Measurements from ENCODE around the gene OXER1.

The OXER1 gene

GRCh38 chr2:42764096-42764495 lies at the start of gene OXER1:
TSS of gene OXER1 (minus strand) at chr2:42764135. CDS start at chr2:42764062, 73 bp downstream.
- no peak for DNase-seq (ENCODE audit: low read depth in 2 of 2)

- no peak for DNase-seq (ENCODE audit: low read depth in 2 of 2)
These were observed 49.1 kb upstream of the OXER1 start for GRCh38 chr2:42812899-42813479.

- DNase-seq (ENCODE audit: low read depth in 2 of 2) = no peak
These were observed 47.3 kb upstream of the OXER1 start for GRCh38 chr2:42810971-42811811.

- peak; percentile 87 to 91 for DNase-seq (ENCODE audit: low read depth in 2 of 2)
These were observed 46.4 kb upstream of the OXER1 start for GRCh38 chr2:42810121-42810970.

- DNase-seq (ENCODE audit: low read depth in 2 of 2) = peak in 1 of 2 donors; percentile 45
These were observed 45.8 kb upstream of the OXER1 start for GRCh38 chr2:42809819-42810120.

GRCh38 chr2:42809131-42809818 lies 45.3 kb upstream of the OXER1 start:
- no peak for DNase-seq (ENCODE audit: low read depth in 2 of 2)

GRCh38 chr2:42808301-42808700 lies 44.4 kb upstream of the OXER1 start:
- no peak for DNase-seq (ENCODE audit: low read depth in 2 of 2)

- no peak for DNase-seq (ENCODE audit: low read depth in 2 of 2)
These were observed 42.9 kb upstream of the OXER1 start for GRCh38 chr2:42806786-42807185.

GRCh38 chr2:42804891-42805290 lies 41.0 kb upstream of the OXER1 start:
- DNase-seq (ENCODE audit: low read depth in 2 of 2) = no peak

GRCh38 chr2:42804338-42804737 lies 40.4 kb upstream of the OXER1 start:
- DNase-seq (ENCODE audit: low read depth in 2 of 2) = no peak

GRCh38 chr2:42802150-42802549 lies 38.2 kb upstream of the OXER1 start:
- DNase-seq (ENCODE audit: low read depth in 2 of 2) = no peak

- no peak for DNase-seq (ENCODE audit: low read depth in 2 of 2)
These were observed 37.4 kb upstream of the OXER1 start for GRCh38 chr2:42801381-42801780.

GRCh38 chr2:42800981-42801380 lies 37.0 kb upstream of the OXER1 start:
- no peak for DNase-seq (ENCODE audit: low read depth in 2 of 2)

GRCh38 chr2:42800461-42800962 lies 36.6 kb upstream of the OXER1 start:
- no peak for DNase-seq (ENCODE audit: low read depth in 2 of 2)

- no peak for DNase-seq (ENCODE audit: low read depth in 2 of 2)
These were observed 35.9 kb upstream of the OXER1 start for GRCh38 chr2:42799881-42800280.

- DNase-seq (ENCODE audit: low read depth in 2 of 2) = no peak
These were observed 33.3 kb upstream of the OXER1 start for GRCh38 chr2:42797281-42797680.

- DNase-seq (ENCODE audit: low read depth in 2 of 2) = no peak
These were observed 32.7 kb upstream of the OXER1 start for GRCh38 chr2:42796427-42797248.

GRCh38 chr2:42795841-42796301 lies 31.9 kb upstream of the OXER1 start:
- DNase-seq (ENCODE audit: low read depth in 2 of 2) = no peak

- DNase-seq (ENCODE audit: low read depth in 2 of 2) = no peak
These were observed 31.3 kb upstream of the OXER1 start for GRCh38 chr2:42795275-42795674.

GRCh38 chr2:42794271-42795046 lies 30.5 kb upstream of the OXER1 start:
- no peak for DNase-seq (ENCODE audit: low read depth in 2 of 2)
